Muscle of leg (tissue), 11 donors: Measurements from ENCODE around the gene ZBTB43. TPM values are rescaled to one million over a fixed set of nuclear protein-coding genes. Genes with fewer than 3 reads are reported as not detected.
A peak's percentile ranks its signal among the peaks of the same experiment; 100 is the strongest.
"Not testable (repeated sequence)": the region's sequence is repeated elsewhere in the genome, so short reads cannot be mapped to it uniquely, and the experiment has no call there.

Experiments
- DNase-seq: peaks from one replicate; pipeline ENCODE4 v3.0.0; 2013
- H3K27ac ChIP-seq: one replicate; pipeline ENCODE4 v1.5.1; 2013; ENCODE audit warnings: mild to moderate bottlenecking, low read length, control low read depth
- H3K27me3 ChIP-seq: one replicate; pipeline ENCODE4 v1.6.1; 2013; ENCODE audit warnings: low read length; ENCODE audit not compliant: control insufficient read depth, insufficient read depth
- H3K36me3 ChIP-seq: one replicate; pipeline ENCODE4 v1.6.1; 2013; ENCODE audit warnings: low read length; ENCODE audit not compliant: control insufficient read depth, insufficient read depth
- H3K4me1 ChIP-seq: one replicate; pipeline ENCODE4 v1.6.1; 2013; ENCODE audit warnings: low read length; ENCODE audit not compliant: control insufficient read depth, insufficient read depth
- H3K4me3 ChIP-seq: one replicate; pipeline ENCODE4 v1.5.1; 2013; ENCODE audit warnings: low read length, control low read depth
- H3K9me3 ChIP-seq: replicated peaks from 2 replicates; pipeline ENCODE4 v1.6.1; 2013; ENCODE audit warnings: low read depth, low read length; ENCODE audit not compliant: control insufficient read depth
- WGBS: methylation state at CpG from one replicate; pipeline ENCODE4 v1.1.5; 2013; ENCODE audit warnings: missing lambda C conversion rate; ENCODE audit not compliant: insufficient coverage; 5-methylcytosine and 5-hydroxymethylcytosine counted together
- polyA plus RNA-seq, 8 donors: library from polyadenylated mRNA; unstranded; fragments of 120-200 nt; gene quantifications; one replicate each; pipeline versions ENCODE4 v1.2.1 to v1.2.3, GENCODE V29; 2013; ENCODE audit warnings: inconsistent platforms in 1 of 8, low replicate concordance in 1 of 8; ENCODE audit not compliant: insufficient read length in 8 of 8, insufficient read depth in 1 of 8
- total RNA-seq: library from RNA; stranded (reverse); fragments of 120-200 nt; gene quantifications from one replicate; pipeline ENCODE4 v1.2.4, GENCODE V29; 2013

ZBTB43 gene
- total and polyA plus RNA-seq, 9 donors: 9.7 to 15.6 (median 14.3) TPM

- DNase-seq: no peak
- H3K27ac ChIP-seq: peak overlapping the region; percentile 45
- peaks cover 5% of the 10 kb centered on the region for H3K4me1 ChIP-seq
- no peaks in the 10 kb centered on the region for H3K9me3 ChIP-seq
- 79% methylated on average over 7 of the region's 16 CpGs for WGBS
- H3K4me3 ChIP-seq: peak overlapping the region; percentile 89
- no peaks in the 10 kb centered on the region for H3K27me3 ChIP-seq
- H3K36me3 ChIP-seq: no peaks in the 10 kb centered on the region
Measured at GRCh38 chr9:126804198-126804695, 593 bp upstream of the ZBTB43 start.

GRCh38 chr9:126805554-126806262 is 868 bp downstream of the ZBTB43 start:
- 22% methylated on average over 6 of the region's 8 CpGs for WGBS
- peak; percentile 50 for DNase-seq
- H3K9me3 ChIP-seq: no peaks in the 10 kb centered on the region

GRCh38 chr9:126806336-126806735 is 1.5 kb downstream of the ZBTB43 start:
- no CpG with 5 or more reads among the region's 2 CpGs for WGBS
- Histone ChIP-seq H3K36me3 (peaks cover 3% of the 10 kb centered on the region), H3K4me1 (peaks cover 5% of the 10 kb centered on the region), H3K4me3 (no peak overlapping the region), H3K27ac (peak overlapping the region; percentile 94), H3K27me3 (no peaks in the 10 kb centered on the region), H3K9me3 (no peaks in the 10 kb centered on the region)
- DNase-seq: no peak

More at GRCh38 chr9:126805554-126806262, 868 bp downstream of the ZBTB43 start:
- peaks cover 5% of the 10 kb centered on the region for H3K4me1 ChIP-seq
- peak overlapping the region; percentile 89 for H3K4me3 ChIP-seq
- no peaks in the 10 kb centered on the region for H3K27me3 ChIP-seq
- H3K36me3 ChIP-seq: peaks cover 3% of the 10 kb centered on the region
- H3K27ac ChIP-seq: peak overlapping the region; percentile 94

GRCh38 chr9:126809068-126809467 is 4.2 kb downstream of the ZBTB43 start:
- Histone ChIP-seq H3K4me3 (no peak overlapping the region), H3K36me3 (peaks cover 11% of the 10 kb centered on the region), H3K9me3 (no peaks in the 10 kb centered on the region), H3K27me3 (no peaks in the 10 kb centered on the region), H3K4me1 (peaks cover 5% of the 10 kb centered on the region), H3K27ac (no peak overlapping the region)
- no peak for DNase-seq
- WGBS: no CpG with 5 or more reads among the region's 3 CpGs

- H3K4me3 ChIP-seq, H3K4me1 ChIP-seq, H3K27me3 ChIP-seq, H3K9me3 ChIP-seq, DNase-seq, H3K27ac ChIP-seq: not testable (repeated sequence)
- WGBS: 98% methylated on average over 6 of the region's 12 CpGs
- peaks cover 14% of the 10 kb centered on the region for H3K36me3 ChIP-seq
Measured at GRCh38 chr9:126810221-126810620, 5.4 kb downstream of the ZBTB43 start.

GRCh38 chr9:126813072-126813471 is 8.2 kb downstream of the ZBTB43 start:
- peaks cover 21% of the 10 kb centered on the region for H3K36me3 ChIP-seq
- 97% methylated on average over 8 of the region's 11 CpGs for WGBS
- no peaks in the 10 kb centered on the region for H3K27me3 ChIP-seq
- H3K27ac ChIP-seq: no peak overlapping the region
- no peaks in the 10 kb centered on the region for H3K4me1 ChIP-seq
- DNase-seq: no peak
- peaks cover 12% of the 10 kb centered on the region for H3K9me3 ChIP-seq
- H3K4me3 ChIP-seq: no peak overlapping the region

GRCh38 chr9:126814091-126814490 is 9.3 kb downstream of the ZBTB43 start:
- no peak overlapping the region for H3K4me3 ChIP-seq
- no peak for DNase-seq
- H3K4me1 ChIP-seq: no peaks in the 10 kb centered on the region
- H3K36me3 ChIP-seq: peaks cover 27% of the 10 kb centered on the region
- H3K27me3 ChIP-seq: no peaks in the 10 kb centered on the region
- H3K9me3 ChIP-seq: peaks cover 21% of the 10 kb centered on the region
- H3K27ac ChIP-seq: no peak overlapping the region

- H3K36me3 ChIP-seq: peaks cover 35% of the 10 kb centered on the region
- DNase-seq, H3K4me1 ChIP-seq, H3K4me3 ChIP-seq, H3K27ac ChIP-seq, H3K27me3 ChIP-seq: not testable (repeated sequence)
- peaks cover 34% of the 10 kb centered on the region for H3K9me3 ChIP-seq
- WGBS: 100% methylated on average over 1 of the region's 7 CpGs
Measured at GRCh38 chr9:126817615-126818014, 12.8 kb downstream of the ZBTB43 start.

GRCh38 chr9:126818482-126818881 is 13.6 kb downstream of the ZBTB43 start:
- Histone ChIP-seq H3K36me3 (peaks cover 30% of the 10 kb centered on the region), H3K9me3 (peaks cover 34% of the 10 kb centered on the region)
- WGBS: 97% methylated on average over 3 of the region's 5 CpGs

GRCh38 chr9:126819482-126819881 is 14.6 kb downstream of the ZBTB43 start:
- H3K4me1 ChIP-seq: no peaks in the 10 kb centered on the region

More at GRCh38 chr9:126818482-126818881, 13.6 kb downstream of the ZBTB43 start:
- Histone ChIP-seq H3K4me3 (no peak overlapping the region), H3K27me3 (no peaks in the 10 kb centered on the region), H3K27ac (no peak overlapping the region), H3K4me1 (no peaks in the 10 kb centered on the region)
- DNase-seq: no peak

More at GRCh38 chr9:126819482-126819881, 14.6 kb downstream of the ZBTB43 start:
- H3K36me3 ChIP-seq: peaks cover 30% of the 10 kb centered on the region
- DNase-seq: no peak
- no CpG with 5 or more reads among the region's 1 CpG for WGBS
- H3K9me3 ChIP-seq: peaks cover 32% of the 10 kb centered on the region
- no peak overlapping the region for H3K27ac ChIP-seq
- H3K27me3 ChIP-seq: no peaks in the 10 kb centered on the region
- H3K4me3 ChIP-seq: no peak overlapping the region
